Fibroblast of skin of right quadriceps (primary cell): ENCODE measurements around the gene DNAJA4.

ENCODE experiments used
- DNase-seq: peaks from one replicate; pipeline ENCODE4 v3.0.0-alpha.2; 2013

DNAJA4 gene

DNA sequence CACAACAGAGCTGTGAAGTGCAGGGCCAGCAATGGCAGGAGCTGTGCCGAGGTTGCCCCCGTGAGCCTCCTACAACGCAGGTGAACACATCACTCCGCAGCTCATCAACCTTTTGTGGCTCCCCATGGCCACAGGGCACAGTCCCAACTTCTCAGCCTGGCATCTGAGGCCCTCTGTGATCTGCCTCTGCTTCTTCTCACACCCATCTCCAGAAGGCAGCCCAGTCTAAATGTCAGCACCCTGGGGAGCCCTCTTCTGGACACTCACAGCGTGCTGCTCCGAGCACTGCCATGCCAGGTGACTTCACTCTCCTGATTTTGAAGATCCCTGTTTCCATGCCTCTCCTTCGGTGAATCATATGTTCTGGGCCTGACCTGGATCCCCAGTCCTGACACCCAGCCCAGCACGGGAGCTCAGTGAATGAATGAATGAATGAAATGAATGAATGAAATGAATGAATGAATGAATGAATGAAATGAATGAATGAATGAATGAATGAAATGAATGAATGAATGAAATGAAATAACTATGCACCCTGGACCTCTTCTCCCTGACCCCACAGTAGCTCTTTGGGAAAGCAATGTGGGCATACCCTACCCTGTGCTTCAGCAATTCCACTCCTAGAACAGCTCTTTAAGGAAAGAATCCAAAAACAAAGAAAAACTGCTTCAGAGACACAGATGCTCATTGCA, 52.9 kb downstream of the DNAJA4 start:
- no peak for DNase-seq

DNA sequence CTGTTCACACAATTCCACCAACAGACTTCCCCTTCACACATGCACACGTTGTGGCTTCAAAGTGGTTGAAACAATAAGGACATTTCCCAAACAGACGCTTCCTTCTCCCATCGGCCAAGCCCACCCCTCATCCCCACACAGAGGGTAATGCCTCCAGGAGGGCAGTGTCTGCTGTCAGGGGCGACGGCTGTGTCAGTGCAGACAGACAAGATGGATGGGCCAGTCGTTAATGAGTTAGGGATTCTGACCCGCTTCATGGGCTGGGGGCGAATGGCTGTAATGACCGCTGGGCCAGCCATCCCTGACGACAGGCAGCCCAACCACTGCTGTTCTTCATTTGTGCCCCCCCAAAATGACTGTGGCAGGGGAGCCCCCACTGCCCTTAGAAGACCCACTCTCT, 55.2 kb downstream of the DNAJA4 start:
- no peak for DNase-seq

GRCh38 chr15:78320183-78320582, 55.8 kb downstream of the DNAJA4 start:
- DNase-seq, result no peak

DNA sequence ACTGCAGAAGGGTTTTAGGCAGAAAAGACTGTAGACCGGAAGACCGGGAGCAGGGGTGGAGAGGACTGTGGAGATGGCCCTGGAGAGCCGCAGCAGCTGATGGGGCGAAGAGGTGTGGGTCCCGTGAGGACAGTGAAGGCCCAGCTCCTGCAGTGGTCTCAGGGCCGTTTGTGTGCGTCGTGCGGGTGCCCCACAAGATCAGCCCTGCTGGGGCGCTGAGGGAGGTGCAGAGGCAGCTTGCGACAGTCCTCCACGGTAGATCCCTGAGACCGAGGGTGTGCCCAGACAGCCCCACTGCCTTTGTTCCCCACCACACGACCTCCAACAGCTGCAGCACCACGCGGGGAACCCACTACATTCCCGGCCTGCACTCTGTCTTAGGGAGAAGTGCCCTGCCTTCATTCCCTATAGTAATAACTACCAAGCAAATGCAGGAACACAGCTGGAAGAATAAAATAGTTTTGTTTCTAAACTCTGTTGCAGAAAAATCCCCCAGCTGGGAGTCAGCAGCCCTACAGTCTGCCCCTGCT, 56.7 kb downstream of the DNAJA4 start:
- DNase-seq, result no peak

- no peak for DNase-seq
Observed at GRCh38 chr15:78321786-78322185, 57.4 kb downstream of the DNAJA4 start.

- peak; percentile 91 for DNase-seq
Observed at GRCh38 chr15:78322243-78322642, 57.9 kb downstream of the DNAJA4 start.

- DNase-seq, result no peak
Observed at GRCh38 chr15:78322724-78323521, 58.6 kb downstream of the DNAJA4 start.

DNA sequence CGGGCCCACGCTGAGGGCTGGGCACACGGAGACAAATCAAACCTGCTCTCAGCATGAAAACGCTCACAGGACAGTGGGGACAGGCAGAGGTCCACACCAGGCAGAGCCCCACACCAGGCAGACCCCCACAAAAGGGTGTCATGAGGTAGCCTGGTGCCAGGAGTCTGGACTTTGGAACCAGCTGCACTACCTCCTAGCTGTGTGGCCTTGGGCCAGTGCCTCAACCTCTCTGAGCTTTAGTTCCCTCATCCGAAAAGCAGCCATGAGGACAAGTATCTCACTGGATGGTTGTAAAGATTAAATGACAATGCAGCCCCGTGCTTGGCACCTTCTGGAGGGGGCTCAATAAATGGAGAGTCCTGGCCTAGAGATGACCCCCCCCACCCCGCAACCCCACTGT, 59.3 kb downstream of the DNAJA4 start:
- DNase-seq, result no peak

DNA sequence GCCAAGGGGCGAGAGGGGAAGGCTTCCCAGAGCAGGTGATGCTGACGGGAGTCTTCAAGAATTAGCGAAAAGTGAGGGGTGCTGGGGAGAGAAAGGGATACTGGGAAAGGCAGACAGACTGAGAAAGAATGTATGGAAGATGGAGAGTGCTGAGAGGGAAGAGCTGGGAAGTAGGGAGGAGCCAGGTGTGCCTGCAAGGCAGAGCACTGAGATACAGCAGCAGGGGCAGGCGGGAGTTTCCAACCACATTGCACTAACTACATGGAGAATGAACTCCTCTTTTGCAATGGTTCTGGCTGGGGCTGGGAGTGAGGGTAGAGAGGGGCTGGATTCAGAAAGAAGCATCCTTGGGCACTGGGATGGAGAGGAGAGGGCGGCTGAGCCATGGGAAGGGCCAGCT, 59.8 kb downstream of the DNAJA4 start:
- DNase-seq, result no peak

DNA sequence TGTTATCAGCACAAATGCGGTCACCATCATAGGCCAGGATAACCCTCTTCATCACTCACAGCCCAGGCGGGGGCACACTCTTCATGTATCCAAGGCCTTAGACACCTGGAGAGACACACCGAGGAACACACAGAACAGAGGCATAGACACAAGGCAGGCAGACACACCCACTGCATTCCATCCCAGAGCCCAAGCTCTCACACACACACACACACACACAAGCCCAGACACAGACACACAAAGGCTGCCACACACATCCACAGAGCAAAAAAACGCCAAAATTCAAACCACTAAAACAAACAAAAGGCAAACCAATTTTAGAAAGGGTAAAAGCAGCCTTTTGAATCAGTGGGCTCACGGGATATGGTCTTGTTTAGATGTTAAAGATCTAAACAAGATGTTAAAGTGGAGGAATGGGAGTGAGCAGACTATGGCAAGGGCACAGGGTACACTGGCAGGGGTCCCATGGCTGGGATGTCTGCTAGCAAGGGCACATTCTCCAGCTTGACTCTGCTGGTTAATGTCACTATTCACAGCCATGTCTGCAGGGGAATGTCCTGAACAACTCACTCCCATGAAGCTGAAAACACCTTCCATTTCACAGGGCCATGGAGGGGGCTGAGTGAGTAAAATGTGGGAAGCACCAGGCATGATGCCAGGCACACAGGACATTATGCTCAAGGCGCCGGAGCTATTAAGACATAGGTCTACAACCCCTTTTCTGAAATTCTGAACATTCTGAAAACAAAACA, 60.9 kb downstream of the DNAJA4 start:
- DNase-seq, result peak; percentile 60

- DNase-seq, result no peak
Observed at GRCh38 chr15:78327466-78327865, 63.1 kb downstream of the DNAJA4 start.

DNA sequence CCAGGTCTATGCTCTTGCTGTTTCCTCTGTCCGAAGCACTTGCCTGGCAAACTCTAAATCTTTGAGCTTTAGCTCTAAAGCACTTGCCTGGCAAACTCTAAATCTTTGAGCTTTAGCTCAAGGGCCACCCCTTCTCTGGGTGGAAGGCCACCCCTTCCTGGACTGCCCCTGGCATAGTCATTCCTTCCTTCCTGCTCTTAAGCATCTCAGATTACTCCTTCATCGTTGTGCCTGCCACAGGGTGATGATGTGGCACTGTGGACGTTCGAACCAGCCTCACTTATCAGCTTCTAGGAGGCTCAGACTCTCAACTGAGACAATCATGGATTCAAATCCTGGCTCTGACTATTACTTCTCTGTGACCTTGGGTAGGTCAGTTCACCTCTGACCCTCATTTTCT, 65.3 kb downstream of the DNAJA4 start:
- no peak for DNase-seq
